Stimulated activated CD8-positive, alpha-beta memory T cell treated with anti-CD3 and anti-CD28 coated beads, Interleukin-12 subunit alpha, Interleukin-12 subunit beta, amount 100 ng/mL, for 1 hour (primary cell): ENCODE results near the gene ADGRB2.
A peak's percentile ranks its signal among the peaks of the same experiment; 100 is the strongest.

ENCODE experiments used
- DNase-seq: peaks from one replicate; pipeline ENCODE4 v3.0.0-alpha.2; 2020; ENCODE audit warnings: low read depth

ADGRB2 gene

DNA sequence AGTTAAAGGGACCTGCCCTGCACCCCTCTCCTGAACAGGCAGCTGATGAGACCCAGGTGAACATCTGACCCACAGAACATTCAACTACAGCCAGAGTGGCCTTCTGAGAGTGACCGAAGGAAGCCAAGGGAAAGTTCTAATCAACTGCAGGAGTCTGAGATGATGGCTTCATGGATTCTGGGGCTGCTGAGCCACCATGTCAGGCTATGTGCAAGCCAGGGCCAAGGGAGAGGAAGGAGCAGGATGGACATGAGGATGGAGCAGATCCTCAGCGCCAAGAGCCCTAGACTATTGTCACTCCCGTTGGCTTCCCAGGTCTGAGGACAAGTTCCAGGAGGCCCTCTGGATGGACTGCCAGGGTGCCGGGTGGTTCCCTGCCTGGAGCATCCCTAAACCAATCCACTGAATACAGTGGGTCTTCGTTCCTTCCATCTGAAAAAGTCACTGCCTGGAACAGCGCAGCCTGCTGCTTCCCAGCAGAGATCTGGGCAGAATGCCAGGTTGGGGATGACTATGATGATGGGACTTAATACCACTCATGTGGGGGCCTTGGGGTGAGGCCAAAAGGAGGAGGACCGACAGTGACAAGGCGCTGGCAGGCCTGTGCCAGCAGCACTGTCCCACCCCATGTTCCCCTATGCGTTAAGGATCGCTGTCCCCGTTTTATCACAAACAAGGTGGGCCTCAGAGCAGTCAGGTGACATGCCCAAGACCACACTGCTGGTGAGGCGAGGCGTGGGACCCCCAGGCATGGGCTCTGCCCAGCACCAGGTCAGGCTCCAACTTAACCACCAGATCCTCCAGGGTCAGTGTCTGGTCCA is 31.9 kb upstream of the ADGRB2 start:
- DNase-seq, result no peak

DNA sequence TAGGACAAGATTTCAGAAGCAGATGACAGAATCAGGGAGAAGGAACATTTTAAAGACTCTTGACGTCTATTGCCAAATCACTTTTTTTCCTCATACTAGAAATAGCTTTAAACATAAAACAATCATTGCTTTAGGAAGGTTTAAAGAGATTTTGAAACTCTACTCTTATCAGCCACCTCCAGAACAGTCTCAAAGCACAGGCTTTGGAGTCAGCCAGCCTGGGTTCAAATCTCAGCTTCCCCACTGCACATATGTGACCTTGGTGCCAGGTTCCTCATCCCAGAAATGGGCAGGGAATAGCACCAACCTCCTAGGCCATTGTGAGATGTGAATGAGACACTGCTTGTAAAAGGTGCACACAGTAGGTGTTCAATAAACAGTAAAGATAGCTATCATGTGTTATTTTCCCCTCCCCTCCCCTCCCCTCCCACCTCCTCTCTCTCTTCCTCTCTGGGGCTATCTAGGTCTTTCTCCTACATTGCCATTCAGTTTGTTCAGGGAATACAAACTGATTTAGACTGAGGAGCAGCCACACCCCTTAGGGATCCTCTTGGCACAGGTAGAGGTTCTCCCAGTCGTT is 31.0 kb upstream of the ADGRB2 start:
- no peak for DNase-seq

GRCh38 chr1:31793586-31794285 is 29.6 kb upstream of the ADGRB2 start:
- DNase-seq, result no peak

DNA sequence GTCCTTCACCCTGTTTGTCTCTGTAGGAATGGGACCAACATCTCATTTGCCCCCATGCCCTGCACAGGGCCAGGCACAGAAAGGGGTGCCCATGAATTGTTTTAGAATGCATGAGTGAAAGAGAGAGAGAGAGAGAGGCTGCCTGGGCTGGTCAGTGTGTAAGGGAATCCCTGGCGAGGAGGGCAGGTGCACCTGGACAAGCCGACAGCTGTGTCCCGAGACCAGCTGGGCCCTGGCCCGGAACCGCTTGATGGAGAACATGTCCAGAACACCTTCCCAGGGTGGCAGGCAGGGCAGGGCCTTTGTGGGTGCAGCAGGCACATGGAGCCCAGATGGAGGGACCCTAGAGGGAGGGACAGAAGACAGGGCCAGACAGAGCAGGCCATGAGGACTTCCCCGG is 28.9 kb upstream of the ADGRB2 start:
- DNase-seq, result no peak

DNA sequence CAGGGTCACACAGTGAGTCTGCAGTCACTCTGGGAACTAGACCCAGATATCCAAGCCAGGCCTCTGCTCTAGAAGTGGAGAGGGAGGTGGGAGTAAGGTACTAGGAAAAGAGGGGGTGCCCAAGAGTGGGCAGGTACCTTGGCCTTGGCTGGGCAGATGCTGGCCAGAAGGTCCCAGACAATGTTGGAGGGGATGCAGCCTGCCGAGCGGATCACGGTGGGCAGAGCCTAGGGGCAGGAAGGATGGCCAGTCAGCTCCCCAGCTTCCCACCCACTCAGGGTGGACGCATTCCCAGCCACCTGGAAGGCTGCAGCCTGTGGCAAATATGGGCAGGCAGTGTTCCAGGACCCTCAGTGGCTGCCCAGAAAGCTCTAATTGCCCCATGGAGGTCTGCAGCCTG is 28.4 kb upstream of the ADGRB2 start:
- DNase-seq, result no peak

DNA sequence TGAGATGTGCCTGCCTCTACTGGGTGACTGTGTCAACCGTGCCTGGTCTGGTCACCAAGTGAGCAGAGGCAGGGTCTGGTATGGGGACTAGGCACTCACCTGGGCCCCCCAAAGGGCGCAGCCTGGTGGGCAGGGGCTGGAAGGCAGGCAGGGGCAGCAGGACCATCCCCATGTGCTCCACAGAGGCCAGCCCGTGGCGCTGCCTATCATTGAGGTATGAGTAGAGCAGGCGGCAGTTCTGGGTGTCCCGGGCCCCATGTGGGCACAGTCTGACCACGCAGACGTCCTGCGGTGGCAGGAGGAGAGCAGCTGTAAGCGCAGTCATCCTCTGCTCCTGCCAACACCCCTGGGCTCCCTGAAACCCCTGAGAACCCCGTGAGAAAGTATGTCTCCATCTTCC is 28.0 kb upstream of the ADGRB2 start:
- no peak for DNase-seq

- DNase-seq, result no peak
Measured at GRCh38 chr1:31791131-31791858, 27.2 kb upstream of the ADGRB2 start.

- DNase-seq, result no peak
Measured at GRCh38 chr1:31790641-31791091, 26.5 kb upstream of the ADGRB2 start.

DNA sequence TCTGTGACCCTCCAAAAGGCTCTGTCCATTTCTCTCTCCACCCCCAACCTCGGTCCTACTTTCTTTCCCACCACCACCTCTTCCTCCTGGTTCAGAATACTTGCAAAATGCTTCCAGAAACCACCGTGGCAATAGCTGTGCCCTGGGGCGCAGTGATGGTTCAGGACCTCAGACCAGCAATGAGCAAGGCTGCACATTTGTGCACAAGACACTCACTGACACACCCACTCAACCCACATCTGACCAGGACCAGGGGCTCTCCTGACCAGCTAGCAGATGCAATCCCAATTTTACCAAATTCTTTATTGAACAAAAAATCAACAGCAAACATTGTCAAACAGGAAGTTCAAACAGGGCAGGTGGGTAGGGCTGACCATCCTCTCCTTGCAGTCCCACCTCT is 26.0 kb upstream of the ADGRB2 start:
- no peak for DNase-seq

- DNase-seq, result peak; percentile 94
Measured at GRCh38 chr1:31789259-31790065, 25.3 kb upstream of the ADGRB2 start.

GRCh38 chr1:31788825-31789256 is 24.7 kb upstream of the ADGRB2 start:
- no peak for DNase-seq

DNA sequence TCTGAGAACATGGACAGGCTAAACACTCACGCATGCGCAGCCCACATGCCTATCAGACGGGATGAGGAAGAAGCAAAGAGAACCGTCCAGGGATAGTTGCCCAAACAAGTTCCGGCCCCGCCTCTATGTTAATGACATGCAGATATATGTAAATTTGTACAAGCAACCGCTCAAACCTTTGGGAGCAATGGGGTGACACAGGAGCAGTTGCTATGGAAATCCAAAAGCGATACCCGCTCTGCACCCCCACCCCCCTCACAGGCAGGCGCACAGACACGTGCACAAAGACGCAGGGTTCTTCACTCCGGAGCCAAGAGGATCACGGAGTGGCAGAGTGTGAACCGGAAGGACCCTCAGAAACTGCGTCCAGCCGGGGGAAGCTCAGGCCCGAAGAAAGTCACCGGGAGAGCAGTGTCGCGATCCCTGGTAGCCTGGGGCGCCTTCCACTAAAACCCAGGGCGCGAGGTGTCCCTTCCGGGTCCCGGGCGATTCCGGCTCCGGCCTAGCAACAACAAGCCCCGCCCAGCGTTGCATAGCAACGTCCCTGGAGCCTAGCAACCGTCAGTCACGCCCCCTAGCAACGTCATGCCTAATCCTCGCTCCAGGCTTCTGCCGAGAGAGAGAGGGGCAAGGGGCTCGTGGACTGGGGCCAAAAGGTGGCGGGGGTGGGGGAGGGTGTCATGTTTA is 24.1 kb upstream of the ADGRB2 start:
- DNase-seq, result peak; percentile 81

DNA sequence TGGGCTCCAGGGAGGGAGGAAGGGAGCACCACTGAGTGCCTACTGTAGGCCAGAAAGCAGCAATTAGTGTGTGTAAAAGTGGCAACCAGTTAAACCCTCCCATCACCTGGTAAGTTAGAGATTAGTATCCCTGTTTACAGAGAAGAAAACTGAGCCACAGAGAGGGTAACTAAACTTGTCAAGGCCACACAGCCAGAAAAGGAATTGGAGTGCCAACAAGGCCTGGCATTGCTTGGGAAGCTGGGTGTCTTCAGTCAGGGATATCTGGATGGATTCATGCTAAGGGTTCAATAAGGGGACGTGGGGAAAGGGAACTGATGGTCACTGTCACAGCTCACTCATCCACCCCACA is 23.6 kb upstream of the ADGRB2 start:
- no peak for DNase-seq

GRCh38 chr1:31787261-31787660 is 23.1 kb upstream of the ADGRB2 start:
- DNase-seq, result no peak

- DNase-seq, result no peak
Measured at GRCh38 chr1:31786366-31787060, 22.4 kb upstream of the ADGRB2 start.

DNA sequence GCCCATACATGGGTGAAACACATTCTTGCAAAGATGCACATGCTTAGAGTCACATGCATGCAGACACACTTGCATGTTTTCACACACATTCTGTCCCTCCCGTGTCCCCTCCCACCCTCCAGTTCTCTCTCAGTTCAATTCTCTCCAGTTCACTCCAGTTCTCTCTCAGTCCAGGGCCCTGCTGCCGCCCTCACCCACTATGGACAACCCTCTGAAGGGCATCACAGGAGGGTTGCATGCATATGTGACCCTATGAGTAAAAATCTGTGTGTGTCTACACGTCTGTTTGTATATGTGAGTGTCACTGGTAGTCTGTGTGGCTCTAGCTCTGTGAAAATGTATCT is 21.8 kb upstream of the ADGRB2 start:
- DNase-seq, result no peak

DNA sequence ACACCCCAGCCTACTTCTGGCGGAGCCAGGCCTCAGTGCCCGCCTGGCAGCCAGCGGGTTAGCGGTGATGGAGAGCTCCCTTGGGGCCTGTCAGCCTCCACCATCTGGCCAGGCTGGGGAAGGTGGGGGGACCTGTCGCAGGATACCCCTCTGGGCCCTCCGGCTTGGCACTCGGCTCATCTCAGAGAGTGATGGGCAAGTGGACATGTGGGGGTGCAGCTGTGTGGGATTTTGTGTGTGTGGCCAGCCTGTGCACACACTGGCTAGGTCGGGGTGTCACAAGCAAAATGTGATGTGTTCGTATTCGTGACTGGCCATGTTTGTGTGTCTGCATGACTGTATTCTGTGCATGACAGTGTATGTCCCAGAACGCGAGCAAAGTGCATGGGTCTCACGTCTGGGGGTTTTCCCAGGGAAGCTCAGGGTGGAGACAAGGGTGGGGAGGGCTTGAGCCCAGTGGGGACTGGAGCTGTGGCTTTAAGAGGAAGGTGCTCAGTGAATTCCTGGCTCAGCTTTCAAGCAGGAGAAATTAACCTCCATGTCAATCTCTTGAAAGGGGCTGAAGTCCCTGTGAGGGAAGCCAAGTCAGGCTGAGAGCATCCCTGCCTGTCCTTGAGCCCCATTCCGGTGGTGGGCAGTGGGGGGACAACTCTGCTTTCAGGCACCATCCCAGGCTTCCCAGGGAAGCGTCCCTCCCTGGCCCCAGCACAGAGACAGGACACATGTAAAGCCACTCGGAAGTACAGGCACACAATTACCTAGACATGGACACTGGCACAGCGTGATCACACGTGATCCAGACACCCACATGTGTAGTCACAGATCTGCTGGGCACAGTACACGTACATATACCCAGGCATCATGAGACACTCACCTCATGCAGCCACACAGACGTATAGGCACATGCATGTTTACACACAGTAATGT is 21.1 kb upstream of the ADGRB2 start:
- DNase-seq, result no peak

- DNase-seq, result no peak
Measured at GRCh38 chr1:31784356-31785019, 20.3 kb upstream of the ADGRB2 start.

DNA sequence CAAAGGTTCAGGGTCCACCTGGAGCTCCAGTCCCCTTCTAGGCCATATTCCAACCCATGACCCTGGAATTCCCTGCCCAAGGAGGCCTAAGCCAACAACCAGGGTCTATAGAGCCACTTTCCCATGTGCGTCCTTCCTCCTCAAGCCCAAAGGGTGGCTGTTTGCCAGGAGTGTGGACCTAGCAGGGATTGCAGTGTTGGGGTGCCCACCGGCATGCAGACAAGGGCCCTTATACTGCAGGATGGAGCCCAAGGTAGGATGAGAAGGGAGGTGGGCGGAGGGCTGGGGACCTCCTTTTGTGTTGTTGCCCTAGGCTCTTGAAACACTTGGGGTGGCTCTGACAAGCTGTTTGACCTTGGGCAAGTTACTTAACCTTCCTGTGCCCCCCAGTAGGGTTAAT is 19.7 kb upstream of the ADGRB2 start:
- DNase-seq, result no peak
